Osteoblast (primary cell): ENCODE results near the gene ASPSCR1. TPM values are rescaled to one million over a fixed set of nuclear protein-coding genes. Genes with fewer than 3 reads are reported as not detected.
A peak's percentile ranks its signal among the peaks of the same experiment; 100 is the strongest.

Experiments
- DNase-seq: peaks from one replicate; pipeline ENCODE4 v3.0.0; 2011; ENCODE audit warnings: low spot score, mixed read lengths; ENCODE audit not compliant: insufficient read length; ENCODE audit errors: missing footprints
- H2AFZ ChIP-seq: 2 replicates; pipeline ENCODE4 v1.6.0; 2011; ENCODE audit warnings: mild to moderate bottlenecking, low read length
- H3K27ac ChIP-seq: 2 replicates; pipeline ENCODE4 v1.5.1; 2011; ENCODE audit warnings: mild to moderate bottlenecking, low read depth, low read length, moderate library complexity
- H3K27me3 ChIP-seq: 2 replicates; pipeline ENCODE4 v1.6.0; 2012; ENCODE audit warnings: mild to moderate bottlenecking, control low read depth, inconsistent platforms, low read length, moderate library complexity; ENCODE audit not compliant: insufficient read depth
- H3K36me3 ChIP-seq: 2 replicates; pipeline ENCODE4 v1.5.1; 2011; ENCODE audit warnings: mild to moderate bottlenecking, low read length, control low read depth, moderate library complexity; ENCODE audit not compliant: insufficient read depth
- H3K4me1 ChIP-seq: 2 replicates; pipeline ENCODE4 v1.5.1; 2011; ENCODE audit warnings: mild to moderate bottlenecking, low read length, control low read depth, moderate library complexity; ENCODE audit not compliant: insufficient read depth
- H3K4me2 ChIP-seq: 2 replicates; pipeline ENCODE4 v1.6.0; 2011; ENCODE audit warnings: mild to moderate bottlenecking, low read length; ENCODE audit not compliant: insufficient read depth
- H3K4me3 ChIP-seq: fragments of 200-600 bp; sonication (generic); 3 replicates; pipeline ENCODE4 v1.5.1; 2012; ENCODE audit warnings: mild to moderate bottlenecking, low read length, inconsistent platforms; ENCODE audit not compliant: insufficient read depth
- H3K79me2 ChIP-seq: 2 replicates; pipeline ENCODE4 v1.6.0; 2012; ENCODE audit warnings: mild to moderate bottlenecking, low read length, control low read depth, inconsistent platforms; ENCODE audit not compliant: insufficient read depth
- H3K9me3 ChIP-seq: 2 replicates; pipeline ENCODE4 v1.5.1; 2011; ENCODE audit warnings: low read depth, low read length, control low read depth
- H4K20me1 ChIP-seq: 2 replicates; pipeline ENCODE4 v1.6.0; 2012; ENCODE audit warnings: mild to moderate bottlenecking, low read length, control low read depth; ENCODE audit not compliant: insufficient read depth
- total RNA-seq: library from RNA; depleted of rRNA; stranded (reverse); fragments of >200 nt; gene quantifications from 2 replicates; pipeline ENCODE4 v1.2.3, GENCODE V29; 2012
- TF ChIP-seq, protein P1 (sequence below): IDR thresholded peaks from 2 replicates; pipeline ENCODE4 v1.5.1; 2011; ENCODE audit warnings: mild to moderate bottlenecking, low read depth, low read length, moderate library complexity; ENCODE audit errors: extremely low read depth

The ASPSCR1 gene
- total RNA-seq, 1 donor = 35.8 TPM

DNA sequence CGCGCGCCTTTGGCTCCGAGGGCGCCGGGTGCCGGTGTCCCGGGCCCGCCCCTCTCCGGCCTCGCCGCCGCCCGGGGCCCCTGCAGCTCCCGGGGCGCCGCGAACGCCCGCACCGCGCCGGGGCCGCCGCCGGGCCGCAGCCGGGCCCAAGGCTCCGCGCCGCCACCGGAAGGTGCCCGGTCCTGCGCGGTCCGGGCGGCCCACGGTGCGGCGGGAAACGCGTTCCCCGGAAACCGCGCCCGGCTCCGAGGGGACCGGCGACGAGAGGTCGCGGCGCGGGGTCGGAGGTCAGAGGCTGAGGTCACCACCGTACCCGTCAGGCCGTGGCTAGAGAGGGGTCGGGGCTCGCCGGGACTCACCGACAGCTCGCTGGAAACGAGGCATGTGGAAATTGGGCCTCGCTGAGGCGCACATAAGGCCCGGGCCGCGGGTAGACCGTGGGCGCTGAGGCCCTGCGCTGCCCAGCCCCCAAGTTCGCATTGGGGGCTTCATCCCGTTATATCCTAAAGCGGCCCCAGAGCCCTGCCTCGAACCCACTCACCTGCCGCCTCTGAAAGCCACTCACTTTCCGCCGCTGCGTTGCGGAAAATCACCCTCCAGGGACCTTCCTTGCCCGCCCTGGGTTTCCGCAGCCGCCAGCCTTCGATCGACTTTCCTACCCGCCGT lies 88.3 kb downstream of the ASPSCR1 start, which contains the start of gene DUS1L:
Gene DUS1L (minus strand): TSS at position 167 of the 666 bp plus-strand sequence. CDS start 745 bp downstream, outside the sequence.
- Histone ChIP-seq H3K79me2 (peaks cover 32% of the 10 kb centered on the region), H3K4me2 (peak within 1 kb of the TSS; percentile 95), H2AFZ (peak within 1 kb of the TSS; percentile 98), H3K27ac (peak within 1 kb of the TSS; percentile 71), H3K9me3 (no peaks in the 10 kb centered on the region), H3K27me3 (no peaks in the 10 kb centered on the region), H3K36me3 (peaks cover 28% of the 10 kb centered on the region), H3K4me3 (peak within 1 kb of the TSS; percentile 88), H3K4me1 (peaks cover 17% of the 10 kb centered on the region), H4K20me1 (peaks cover 7% of the 10 kb centered on the region)
- TF ChIP-seq, protein P1, sequence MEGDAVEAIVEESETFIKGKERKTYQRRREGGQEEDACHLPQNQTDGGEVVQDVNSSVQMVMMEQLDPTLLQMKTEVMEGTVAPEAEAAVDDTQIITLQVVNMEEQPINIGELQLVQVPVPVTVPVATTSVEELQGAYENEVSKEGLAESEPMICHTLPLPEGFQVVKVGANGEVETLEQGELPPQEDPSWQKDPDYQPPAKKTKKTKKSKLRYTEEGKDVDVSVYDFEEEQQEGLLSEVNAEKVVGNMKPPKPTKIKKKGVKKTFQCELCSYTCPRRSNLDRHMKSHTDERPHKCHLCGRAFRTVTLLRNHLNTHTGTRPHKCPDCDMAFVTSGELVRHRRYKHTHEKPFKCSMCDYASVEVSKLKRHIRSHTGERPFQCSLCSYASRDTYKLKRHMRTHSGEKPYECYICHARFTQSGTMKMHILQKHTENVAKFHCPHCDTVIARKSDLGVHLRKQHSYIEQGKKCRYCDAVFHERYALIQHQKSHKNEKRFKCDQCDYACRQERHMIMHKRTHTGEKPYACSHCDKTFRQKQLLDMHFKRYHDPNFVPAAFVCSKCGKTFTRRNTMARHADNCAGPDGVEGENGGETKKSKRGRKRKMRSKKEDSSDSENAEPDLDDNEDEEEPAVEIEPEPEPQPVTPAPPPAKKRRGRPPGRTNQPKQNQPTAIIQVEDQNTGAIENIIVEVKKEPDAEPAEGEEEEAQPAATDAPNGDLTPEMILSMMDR = no peak
- peak; percentile 99 for DNase-seq

Other genes with a start within 250 kb of the ASPSCR1 start
- under 0.01 TPM in 1 of 2 replicates, not detected in the other for gene GCGR, start 173.5 kb upstream of the ASPSCR1 start, total RNA-seq
- gene MCRIP1, start 144.3 kb upstream of the ASPSCR1 start, total RNA-seq = 136 and 163 TPM in 2 replicates
- gene PPP1R27, start 142.6 kb upstream of the ASPSCR1 start, total RNA-seq = not detected in 2 replicates
- gene P4HB, start 117.1 kb upstream of the ASPSCR1 start, total RNA-seq = 1,119 and 1,240 TPM in 2 replicates
- gene ARHGDIA, start 106.3 kb upstream of the ASPSCR1 start, total RNA-seq = 120 and 133 TPM in 2 replicates
- gene ALYREF, start 86.0 kb upstream of the ASPSCR1 start, total RNA-seq = 58.0 and 60.1 TPM in 2 replicates
- gene ANAPC11, start 85.9 kb upstream of the ASPSCR1 start, total RNA-seq = 105 and 123 TPM in 2 replicates
- gene NPB, start 75.4 kb upstream of the ASPSCR1 start, total RNA-seq = under 0.01 TPM in 1 of 2 replicates, not detected in the other
- 61.6 and 67.0 TPM in 2 replicates for gene PCYT2, start 66.2 kb upstream of the ASPSCR1 start, total RNA-seq
- 15.0 and 22.1 TPM in 2 replicates for gene SIRT7, start 59.5 kb upstream of the ASPSCR1 start, total RNA-seq
- 27.1 and 32.6 TPM in 2 replicates for gene MAFG, start 49.9 kb upstream of the ASPSCR1 start, total RNA-seq
- gene PYCR1, start 40.3 kb upstream of the ASPSCR1 start, total RNA-seq = 121 and 141 TPM in 2 replicates
- not detected in 2 replicates for gene MYADML2, start 30.4 kb upstream of the ASPSCR1 start, total RNA-seq
- gene NOTUM, start 16.4 kb upstream of the ASPSCR1 start, total RNA-seq = 0.72 TPM in 1 of 2 replicates, not detected in the other
- gene CENPX, start 45.2 kb downstream of the ASPSCR1 start, total RNA-seq = 13.8 and 18.8 TPM in 2 replicates
- gene LRRC45, start 45.7 kb downstream of the ASPSCR1 start, total RNA-seq = 12.1 and 13.4 TPM in 2 replicates
- gene RAC3, start 54.0 kb downstream of the ASPSCR1 start, total RNA-seq = 0.59 and 1.8 TPM in 2 replicates
- gene DCXR, start 60.1 kb downstream of the ASPSCR1 start, total RNA-seq = 23.9 and 31.8 TPM in 2 replicates
- 46.3 and 52.7 TPM in 2 replicates for gene RFNG, start 74.2 kb downstream of the ASPSCR1 start, total RNA-seq
- 90.2 and 93.7 TPM in 2 replicates for gene GPS1, start 74.3 kb downstream of the ASPSCR1 start, total RNA-seq
- 43.8 and 43.9 TPM in 2 replicates for gene DUS1L, start 88.2 kb downstream of the ASPSCR1 start, total RNA-seq
- 120 and 142 TPM in 2 replicates for gene FASN, start 120.6 kb downstream of the ASPSCR1 start, total RNA-seq
- gene CCDC57, start 235.2 kb downstream of the ASPSCR1 start, total RNA-seq = 21.0 and 25.9 TPM in 2 replicates